HG03521 (cell line): ENCODE data around the gene HNRNPR.
"Not testable (repeated sequence)": the region's sequence is repeated elsewhere in the genome, so short reads cannot be mapped to it uniquely, and the experiment has no call there.

Experiments
- ATAC-seq: cut with Tn5 transposase; IDR thresholded peaks from one replicate; pipeline ENCODE4 v1.9.1; 2021; ENCODE audit warnings: mild to moderate bottlenecking, moderate library complexity; ENCODE audit not compliant: unreplicated experiment

The HNRNPR gene

DNA sequence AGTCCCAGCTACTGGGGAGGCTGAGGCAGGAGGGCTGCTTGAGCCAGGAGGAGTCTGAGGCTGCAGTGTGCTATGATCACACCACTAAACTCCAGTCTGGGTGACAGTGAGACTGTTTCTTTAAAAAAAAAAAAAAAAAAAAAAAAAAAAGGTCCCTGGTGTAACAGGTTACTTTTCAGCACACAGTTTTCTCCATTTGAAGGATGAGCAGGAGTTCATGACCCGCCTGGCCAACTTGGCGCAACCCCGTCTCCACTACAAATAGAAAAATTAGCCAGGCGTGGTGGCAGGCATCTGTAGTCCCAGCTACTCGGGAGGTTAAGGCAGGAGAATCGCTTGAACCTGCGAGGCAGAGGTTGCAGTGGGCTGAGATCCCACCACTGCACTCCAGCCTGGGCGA, 12.4 kb downstream of the HNRNPR start:
- no peak for ATAC-seq

- ATAC-seq, result no peak
These were observed 13.2 kb downstream of the HNRNPR start for GRCh38 chr1:23330846-23331245.

GRCh38 chr1:23325393-23325792, 18.7 kb downstream of the HNRNPR start:
- ATAC-seq, result no peak

- ATAC-seq, result no peak
These were observed 21.3 kb downstream of the HNRNPR start for GRCh38 chr1:23322770-23323169.

GRCh38 chr1:23310280-23310679, 33.8 kb downstream of the HNRNPR start:
- not testable (repeated sequence) for ATAC-seq

GRCh38 chr1:23304140-23304620, 39.9 kb downstream of the HNRNPR start:
- ATAC-seq, result no peak

- ATAC-seq, result no peak
These were observed 40.6 kb downstream of the HNRNPR start for GRCh38 chr1:23303524-23303923.

GRCh38 chr1:23296931-23297330, 47.2 kb downstream of the HNRNPR start:
- no peak for ATAC-seq

DNA sequence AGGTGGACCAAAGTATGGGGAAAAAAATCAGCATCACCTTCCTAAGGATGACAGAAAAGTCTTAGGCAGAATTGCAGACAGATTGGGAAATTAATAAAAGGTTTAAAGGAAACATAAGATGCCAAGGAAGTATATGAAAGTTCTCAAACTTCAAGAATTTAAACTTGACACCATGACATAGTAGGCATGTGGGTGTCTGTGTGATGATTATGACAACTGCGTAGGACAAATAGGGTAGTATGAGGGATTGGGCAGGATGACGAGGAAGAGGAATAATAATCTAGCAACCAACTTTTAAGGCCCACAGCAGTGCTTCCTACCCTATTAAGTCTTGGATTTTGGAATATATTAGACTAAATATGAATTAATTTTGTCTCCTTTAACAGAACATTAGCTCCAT, 52.4 kb downstream of the HNRNPR start:
- ATAC-seq, result no peak

GRCh38 chr1:23290836-23291565, 53.1 kb downstream of the HNRNPR start:
- ATAC-seq, result no peak

- no peak for ATAC-seq
These were observed 55.4 kb downstream of the HNRNPR start for GRCh38 chr1:23288671-23289070.

GRCh38 chr1:23288201-23288600, 55.9 kb downstream of the HNRNPR start:
- ATAC-seq, result no peak

- no peak for ATAC-seq
These were observed 57.7 kb downstream of the HNRNPR start for GRCh38 chr1:23286401-23286800.

GRCh38 chr1:23283667-23284602, 60.1 kb downstream of the HNRNPR start:
- no peak for ATAC-seq

DNA sequence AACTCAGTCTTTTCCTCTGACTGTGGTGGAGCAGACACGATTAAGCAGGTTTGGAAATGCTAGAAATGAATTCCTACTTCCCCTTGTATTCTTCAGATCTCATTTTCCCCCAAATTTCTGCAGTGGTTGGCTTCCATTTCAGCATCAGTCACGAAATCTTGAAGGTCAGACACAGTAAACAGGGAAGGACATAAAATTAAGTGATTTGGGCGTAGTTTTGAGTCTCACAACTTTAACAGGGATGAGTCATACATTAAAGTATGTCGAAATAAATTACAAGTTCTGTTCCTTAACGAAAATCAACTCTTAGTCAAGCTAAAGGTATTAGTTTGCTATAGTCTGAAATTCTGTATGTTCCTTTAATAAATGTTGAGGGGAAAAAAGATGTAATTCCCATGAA, 61.1 kb downstream of the HNRNPR start:
- no peak for ATAC-seq

- ATAC-seq, result no peak
These were observed 65.4 kb downstream of the HNRNPR start for GRCh38 chr1:23278717-23279116.

DNA sequence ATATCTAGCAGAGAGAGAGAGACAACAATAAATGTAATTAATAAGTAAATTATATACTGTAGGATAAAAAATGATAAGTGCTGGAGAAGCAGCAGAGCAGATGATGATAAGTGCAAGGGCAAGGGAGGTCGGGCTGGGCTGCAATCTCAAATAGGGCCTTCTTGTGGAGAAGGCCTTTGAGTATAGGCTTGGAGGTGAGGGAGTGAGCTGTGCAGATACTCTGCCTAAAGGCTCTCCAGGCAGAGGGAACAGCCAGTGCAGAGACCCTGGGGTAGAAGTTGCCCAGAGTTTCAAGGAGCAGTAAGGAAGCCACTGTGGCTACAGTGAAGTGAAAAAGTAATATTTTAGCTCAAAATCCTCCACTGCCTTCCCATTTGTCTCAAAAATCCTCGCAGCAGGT, 67.6 kb downstream of the HNRNPR start:
- ATAC-seq, result no peak

GRCh38 chr1:23274134-23274505, 70.0 kb downstream of the HNRNPR start:
- no peak for ATAC-seq

GRCh38 chr1:23273450-23274133, 70.5 kb downstream of the HNRNPR start:
- no peak for ATAC-seq

- ATAC-seq, result no peak
These were observed 80.7 kb downstream of the HNRNPR start for GRCh38 chr1:23263380-23263887.

DNA sequence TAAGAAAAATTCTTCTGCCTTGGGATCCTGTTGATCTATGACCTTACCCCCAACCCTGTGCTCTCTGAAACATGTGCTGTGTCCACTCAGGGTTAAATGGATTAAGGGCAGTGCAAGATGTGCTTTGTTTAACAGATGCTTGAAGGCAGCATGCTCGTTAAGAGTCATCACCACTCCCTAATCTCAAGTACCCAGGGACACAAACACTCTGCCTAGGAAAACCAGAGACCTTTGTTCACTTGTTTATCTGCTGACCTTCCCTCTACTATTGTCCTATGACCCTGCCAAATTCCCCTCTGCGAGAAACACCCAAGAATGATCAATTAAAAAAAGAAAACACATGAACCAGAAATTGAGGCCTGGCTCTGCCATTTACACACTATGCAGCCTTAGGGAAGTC, 86.0 kb downstream of the HNRNPR start:
- ATAC-seq, result not testable (repeated sequence)
